Measurements from ENCODE around the gene ERCC6L2.

The ERCC6L2 gene

GRCh38 chr9:95979446-95979845, 104.0 kb downstream of the ERCC6L2 start:
- no peaks in the 10 kb centered on the region for H3K79me2 ChIP-seq (ENCODE audit: control insufficient read depth, insufficient read depth, low read length, unreplicated experiment)
- no peak overlapping the region for H2AFZ ChIP-seq (ENCODE audit: low read length, unreplicated experiment)
- peaks cover 4% of the 10 kb centered on the region; the same call in 1 of the 2 replicates for H3K36me3 ChIP-seq (ENCODE audit: insufficient read depth, low read length)
- H3K27ac ChIP-seq (ENCODE audit: low read depth, low read length) = no peak overlapping the region
- H3K4me1 ChIP-seq (ENCODE audit: control insufficient read depth, insufficient read depth, low read length, unreplicated experiment) = peaks cover 5% of the 10 kb centered on the region
- H3K27me3 ChIP-seq (ENCODE audit: insufficient read depth, low read length) = no peaks in the 10 kb centered on the region
- no peak overlapping the region for H3K4me3 ChIP-seq (ENCODE audit: low read depth, low read length)

- Histone ChIP-seq H3K79me2 (ENCODE audit: control insufficient read depth, insufficient read depth, low read length, unreplicated experiment) (no peaks in the 10 kb centered on the region), H3K27ac (ENCODE audit: low read depth, low read length) (no peak overlapping the region), H3K36me3 (ENCODE audit: insufficient read depth, low read length) (peaks cover 10% of the 10 kb centered on the region; the same call in 1 of the 2 replicates), H3K4me1 (ENCODE audit: control insufficient read depth, insufficient read depth, low read length, unreplicated experiment) (peaks cover 5% of the 10 kb centered on the region), H2AFZ (ENCODE audit: low read length, unreplicated experiment) (no peak overlapping the region), H3K27me3 (ENCODE audit: insufficient read depth, low read length) (no peaks in the 10 kb centered on the region), H3K4me3 (ENCODE audit: low read depth, low read length) (no peak overlapping the region)
These were observed 105.0 kb downstream of the ERCC6L2 start for GRCh38 chr9:95980262-95981125.

- Histone ChIP-seq H3K27me3 (ENCODE audit: insufficient read depth, low read length) (no peaks in the 10 kb centered on the region), H2AFZ (ENCODE audit: low read length, unreplicated experiment) (no peak overlapping the region), H3K36me3 (ENCODE audit: insufficient read depth, low read length) (peaks cover 14% of the 10 kb centered on the region; the same call in 1 of the 2 replicates), H3K4me3 (ENCODE audit: low read depth, low read length) (no peak overlapping the region), H3K27ac (ENCODE audit: low read depth, low read length) (no peak overlapping the region), H3K4me1 (ENCODE audit: control insufficient read depth, insufficient read depth, low read length, unreplicated experiment) (peaks cover 5% of the 10 kb centered on the region), H3K79me2 (ENCODE audit: control insufficient read depth, insufficient read depth, low read length, unreplicated experiment) (no peaks in the 10 kb centered on the region)
These were observed 106.4 kb downstream of the ERCC6L2 start for GRCh38 chr9:95981761-95982390.

- Histone ChIP-seq H3K4me1 (ENCODE audit: control insufficient read depth, insufficient read depth, low read length, unreplicated experiment) (peaks cover 14% of the 10 kb centered on the region), H3K79me2 (ENCODE audit: control insufficient read depth, insufficient read depth, low read length, unreplicated experiment) (no peaks in the 10 kb centered on the region), H3K27me3 (ENCODE audit: insufficient read depth, low read length) (no peaks in the 10 kb centered on the region), H3K27ac (ENCODE audit: low read depth, low read length) (no peak overlapping the region), H2AFZ (ENCODE audit: low read length, unreplicated experiment) (no peak overlapping the region), H3K36me3 (ENCODE audit: insufficient read depth, low read length) (peaks cover 10% of the 10 kb centered on the region; the same call in 1 of the 2 replicates), H3K4me3 (ENCODE audit: low read depth, low read length) (no peak overlapping the region)
These were observed 110.1 kb downstream of the ERCC6L2 start for GRCh38 chr9:95985440-95986055.

GRCh38 chr9:95989297-95989696, 113.8 kb downstream of the ERCC6L2 start:
- H3K27me3 ChIP-seq (ENCODE audit: insufficient read depth, low read length) = no peaks in the 10 kb centered on the region
- peaks cover 10% of the 10 kb centered on the region; the same call in 1 of the 2 replicates for H3K36me3 ChIP-seq (ENCODE audit: insufficient read depth, low read length)
- peaks cover 10% of the 10 kb centered on the region for H3K4me1 ChIP-seq (ENCODE audit: control insufficient read depth, insufficient read depth, low read length, unreplicated experiment)
- no peak overlapping the region for H3K4me3 ChIP-seq (ENCODE audit: low read depth, low read length)
- H3K27ac ChIP-seq (ENCODE audit: low read depth, low read length) = no peak overlapping the region
- H2AFZ ChIP-seq (ENCODE audit: low read length, unreplicated experiment) = no peak overlapping the region
- no peaks in the 10 kb centered on the region for H3K79me2 ChIP-seq (ENCODE audit: control insufficient read depth, insufficient read depth, low read length, unreplicated experiment)

- Histone ChIP-seq H3K36me3 (ENCODE audit: insufficient read depth, low read length) (no peaks in the 10 kb centered on the region), H3K4me3 (ENCODE audit: low read depth, low read length) (no peak overlapping the region), H2AFZ (ENCODE audit: low read length, unreplicated experiment) (no peak overlapping the region)
These were observed 115.8 kb downstream of the ERCC6L2 start for GRCh38 chr9:95991326-95991725.

GRCh38 chr9:95992536-95992935, 117.0 kb downstream of the ERCC6L2 start:
- H2AFZ ChIP-seq (ENCODE audit: low read length, unreplicated experiment) = no peak overlapping the region

More at GRCh38 chr9:95991326-95991725, 115.8 kb downstream of the ERCC6L2 start:
- Histone ChIP-seq H3K79me2 (ENCODE audit: control insufficient read depth, insufficient read depth, low read length, unreplicated experiment) (no peaks in the 10 kb centered on the region), H3K27me3 (ENCODE audit: insufficient read depth, low read length) (no peaks in the 10 kb centered on the region), H3K4me1 (ENCODE audit: control insufficient read depth, insufficient read depth, low read length, unreplicated experiment) (peaks cover 10% of the 10 kb centered on the region), H3K27ac (ENCODE audit: low read depth, low read length) (no peak overlapping the region)

GRCh38 chr9:95993337-95993736, 117.8 kb downstream of the ERCC6L2 start:
- H3K79me2 ChIP-seq (ENCODE audit: control insufficient read depth, insufficient read depth, low read length, unreplicated experiment) = no peaks in the 10 kb centered on the region
- H3K4me3 ChIP-seq (ENCODE audit: low read depth, low read length) = no peak overlapping the region
- H3K36me3 ChIP-seq (ENCODE audit: insufficient read depth, low read length) = no peaks in the 10 kb centered on the region
- H3K4me1 ChIP-seq (ENCODE audit: control insufficient read depth, insufficient read depth, low read length, unreplicated experiment) = peaks cover 10% of the 10 kb centered on the region
- no peak overlapping the region for H2AFZ ChIP-seq (ENCODE audit: low read length, unreplicated experiment)
- H3K27ac ChIP-seq (ENCODE audit: low read depth, low read length) = no peak overlapping the region
- no peaks in the 10 kb centered on the region for H3K27me3 ChIP-seq (ENCODE audit: insufficient read depth, low read length)

More at GRCh38 chr9:95992536-95992935, 117.0 kb downstream of the ERCC6L2 start:
- H3K79me2 ChIP-seq (ENCODE audit: control insufficient read depth, insufficient read depth, low read length, unreplicated experiment) = no peaks in the 10 kb centered on the region
- no peak overlapping the region for H3K27ac ChIP-seq (ENCODE audit: low read depth, low read length)
- no peaks in the 10 kb centered on the region for H3K36me3 ChIP-seq (ENCODE audit: insufficient read depth, low read length)
- H3K4me3 ChIP-seq (ENCODE audit: low read depth, low read length) = no peak overlapping the region
- peaks cover 10% of the 10 kb centered on the region for H3K4me1 ChIP-seq (ENCODE audit: control insufficient read depth, insufficient read depth, low read length, unreplicated experiment)
- H3K27me3 ChIP-seq (ENCODE audit: insufficient read depth, low read length) = no peaks in the 10 kb centered on the region

- Histone ChIP-seq H3K27ac (ENCODE audit: low read depth, low read length) (no peak overlapping the region), H3K79me2 (ENCODE audit: control insufficient read depth, insufficient read depth, low read length, unreplicated experiment) (no peaks in the 10 kb centered on the region), H2AFZ (ENCODE audit: low read length, unreplicated experiment) (no peak overlapping the region), H3K4me3 (ENCODE audit: low read depth, low read length) (no peak overlapping the region), H3K27me3 (ENCODE audit: insufficient read depth, low read length) (no peaks in the 10 kb centered on the region), H3K36me3 (ENCODE audit: insufficient read depth, low read length) (0 out of 2 replicates have a peak, but pooled peaks cover 4% of the 10 kb centered on the region), H3K4me1 (ENCODE audit: control insufficient read depth, insufficient read depth, low read length, unreplicated experiment) (no peaks in the 10 kb centered on the region)
These were observed 123.9 kb downstream of the ERCC6L2 start for GRCh38 chr9:95999390-95999789.

- no peak overlapping the region for H2AFZ ChIP-seq (ENCODE audit: low read length, unreplicated experiment)
- H3K4me1 ChIP-seq (ENCODE audit: control insufficient read depth, insufficient read depth, low read length, unreplicated experiment) = no peaks in the 10 kb centered on the region
- H3K36me3 ChIP-seq (ENCODE audit: insufficient read depth, low read length) = peaks cover 12% of the 10 kb centered on the region; the same call in 1 of the 2 replicates
- H3K27me3 ChIP-seq (ENCODE audit: insufficient read depth, low read length) = no peaks in the 10 kb centered on the region
- no peaks in the 10 kb centered on the region for H3K79me2 ChIP-seq (ENCODE audit: control insufficient read depth, insufficient read depth, low read length, unreplicated experiment)
- no peak overlapping the region for H3K4me3 ChIP-seq (ENCODE audit: low read depth, low read length)
- H3K27ac ChIP-seq (ENCODE audit: low read depth, low read length) = no peak overlapping the region
These were observed 128.9 kb downstream of the ERCC6L2 start for GRCh38 chr9:96004379-96004778.

All from ACC112 (cell line).